Thyroid gland (tissue), 4 donors: ENCODE measurements around the gene MRPL9.

Experiments
- CTCF ChIP-seq, 6 experiments: fragments of 200-600 bp in 3 of 6; fragments of 450-650 bp in 3 of 6; sonication (generic) in 3 of 6; IDR thresholded peaks; one replicate each; pipeline ENCODE4 v1.5.1; 2016 to 2019; ENCODE audit warnings: antibody characterized with exemption in 6 of 6, mild to moderate bottlenecking in 2 of 6, inconsistent platforms in 1 of 6, moderate library complexity in 1 of 6
- POLR2A ChIP-seq, 2 donors: fragments of 450-650 bp; IDR thresholded peaks; one replicate each; pipeline ENCODE4 v1.6.1; 2017; ENCODE audit warnings: antibody characterized with exemption in 2 of 2, mild to moderate bottlenecking in 2 of 2, moderate library complexity in 1 of 2

- TF ChIP-seq CTCF (IDR thresholded peaks at IDR 0.05) (no peak), POLR2A (IDR thresholded peaks at IDR 0.05) (no peak)
These were observed 47.9 kb upstream of the MRPL9 start for GRCh38 chr1:151811181-151811580.
